GM19372 (cell line): ENCODE data around the gene KDF1.

Source experiments
- ATAC-seq: cut with Tn5 transposase; IDR thresholded peaks from one replicate; pipeline ENCODE4 v1.9.1; 2021; ENCODE audit warnings: mild to moderate bottlenecking, low read depth, moderate library complexity; ENCODE audit not compliant: unreplicated experiment

Gene KDF1

GRCh38 chr1:26959722-26960624, at the start of gene KDF1:
Gene KDF1 (minus strand): TSS chr1:26960468. CDS start chr1:26952380, 8,088 bp downstream.
- ATAC-seq = no peak

DNA sequence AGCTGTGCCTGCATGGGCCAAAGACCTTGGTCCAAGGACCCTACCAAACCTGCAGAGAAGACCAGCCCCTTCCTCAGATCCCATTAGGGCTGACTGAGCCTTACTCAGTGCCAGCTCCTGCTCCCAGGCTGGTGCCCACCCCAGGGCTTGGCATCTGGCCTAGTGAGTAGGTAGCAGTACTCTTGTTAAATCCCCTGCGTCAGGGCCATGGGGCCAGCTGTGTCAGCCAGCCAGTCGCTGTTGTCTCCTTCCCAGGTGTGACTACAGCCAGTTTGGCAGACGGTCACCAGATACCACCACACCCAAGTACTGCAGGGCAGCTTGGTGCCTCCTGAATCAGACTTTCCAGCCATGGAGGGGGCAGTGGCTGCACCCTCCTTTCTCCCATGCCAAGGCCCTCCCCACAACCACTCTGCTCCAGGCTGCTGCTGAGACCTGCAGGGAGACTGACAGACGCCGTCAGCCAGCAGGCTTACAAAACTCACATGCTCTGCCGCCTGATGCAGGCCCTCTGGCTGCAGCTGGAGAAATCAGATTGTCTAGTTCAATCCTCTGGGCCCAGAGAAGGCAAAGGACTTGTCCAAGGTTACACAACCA, 49.4 kb upstream of the KDF1 start:
- no peak for ATAC-seq

DNA sequence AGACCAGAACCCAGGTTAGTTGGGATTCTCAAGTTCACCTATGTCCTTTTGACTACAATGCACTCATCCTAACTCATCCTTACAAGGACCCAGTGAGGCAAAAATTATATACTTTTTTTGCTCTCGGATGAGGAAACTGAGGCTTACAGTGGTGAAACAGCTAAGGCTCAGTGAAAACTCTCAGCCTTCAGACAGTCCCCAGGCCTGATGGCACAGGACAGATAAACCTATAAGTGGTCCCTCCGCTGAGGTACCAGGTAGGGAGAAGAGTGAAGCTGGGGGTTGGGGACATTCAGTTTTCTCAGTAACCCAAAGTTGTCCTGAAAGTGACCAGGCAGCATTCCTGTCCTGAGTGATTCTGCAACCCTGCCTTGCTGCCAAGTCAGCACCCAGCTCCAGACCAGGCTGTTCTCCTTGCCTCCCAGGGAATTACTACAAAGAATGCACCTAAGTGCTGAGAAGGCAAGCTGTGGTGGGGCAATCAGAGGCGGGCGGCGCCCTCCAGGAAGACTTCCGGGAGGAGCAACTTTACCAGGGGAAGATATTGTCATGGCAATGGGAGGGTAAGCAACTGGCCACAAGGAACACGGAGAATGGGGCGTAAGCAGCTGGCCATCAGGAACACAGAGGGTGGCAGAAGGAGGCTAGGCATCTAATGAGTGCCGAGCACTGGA, 47.8 kb upstream of the KDF1 start:
- ATAC-seq = no peak

DNA sequence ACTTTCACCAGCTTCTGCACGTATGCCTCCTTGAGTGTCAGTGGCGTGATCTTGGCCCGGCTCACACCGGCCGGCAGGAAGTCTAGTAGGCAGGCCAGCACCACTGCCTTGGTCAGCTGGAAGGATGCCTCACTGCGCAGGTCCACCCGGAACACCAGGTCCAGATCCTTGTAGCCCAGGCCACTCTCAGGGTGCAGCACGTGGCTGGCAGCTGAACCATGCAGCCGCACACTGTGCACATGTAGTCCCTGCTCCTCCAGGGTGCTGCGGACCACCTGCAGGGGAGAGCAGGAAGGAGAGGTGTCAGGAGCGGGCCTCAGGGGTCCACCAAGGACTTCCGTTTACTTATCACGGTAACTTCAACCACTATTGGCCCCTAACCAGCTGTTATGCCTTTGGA, 46.4 kb upstream of the KDF1 start:
- ATAC-seq = no peak

GRCh38 chr1:27005648-27006496, 45.6 kb upstream of the KDF1 start:
- ATAC-seq = no peak

DNA sequence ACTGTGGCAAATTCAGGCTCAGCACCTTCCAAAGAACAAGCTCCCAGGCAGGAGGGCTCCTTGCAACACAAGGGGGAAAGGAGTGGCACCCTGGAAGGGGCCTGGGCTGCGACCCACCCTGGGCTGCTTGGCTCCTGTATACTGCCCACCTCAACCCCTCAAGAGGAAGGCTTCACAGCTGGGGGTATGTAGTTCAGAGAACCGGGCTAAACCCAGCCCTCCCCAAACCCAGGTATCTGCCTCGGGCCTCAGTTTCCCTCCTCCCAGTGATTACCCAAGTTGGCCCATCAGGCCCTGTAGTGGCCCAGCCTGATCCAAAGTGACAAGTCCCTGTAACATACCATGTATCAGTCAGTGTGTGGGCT, 44.9 kb upstream of the KDF1 start:
- no peak for ATAC-seq

- no peak for ATAC-seq
Observed at GRCh38 chr1:27004471-27005165, 44.4 kb upstream of the KDF1 start.

GRCh38 chr1:27003745-27004470, 43.6 kb upstream of the KDF1 start:
- no peak for ATAC-seq

GRCh38 chr1:27001570-27002360, 41.5 kb upstream of the KDF1 start:
- ATAC-seq = no peak

DNA sequence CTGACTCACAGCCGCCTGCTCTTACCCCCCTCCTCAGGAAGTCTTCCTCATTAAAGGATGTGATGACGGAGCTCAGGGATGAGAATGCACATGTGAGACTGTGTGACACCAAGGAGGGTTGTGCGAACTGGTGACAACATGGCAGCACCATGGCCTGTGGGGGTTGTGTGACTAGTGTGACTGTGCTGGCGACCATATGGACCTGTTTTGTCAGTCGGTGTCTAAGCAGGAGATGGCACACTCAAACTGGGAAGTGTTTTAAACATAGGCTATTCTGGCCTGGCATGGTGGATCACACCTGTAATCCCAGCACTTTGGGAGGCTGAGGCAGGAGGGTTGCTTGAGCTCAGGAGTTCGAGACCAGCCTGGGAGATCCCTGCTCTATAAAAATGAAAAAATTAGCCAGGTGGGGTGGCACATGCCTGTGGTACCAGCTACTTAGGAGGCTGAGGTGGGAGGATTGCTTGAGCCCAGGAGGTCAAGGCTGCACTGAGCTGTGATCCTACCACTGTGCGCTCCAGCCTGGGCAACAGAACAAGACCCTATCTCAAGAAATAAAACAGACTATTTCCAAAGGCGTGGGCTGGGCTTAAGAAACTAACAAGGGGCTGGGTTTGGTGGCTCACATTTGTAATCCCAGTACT, 40.7 kb upstream of the KDF1 start:
- ATAC-seq = no peak

DNA sequence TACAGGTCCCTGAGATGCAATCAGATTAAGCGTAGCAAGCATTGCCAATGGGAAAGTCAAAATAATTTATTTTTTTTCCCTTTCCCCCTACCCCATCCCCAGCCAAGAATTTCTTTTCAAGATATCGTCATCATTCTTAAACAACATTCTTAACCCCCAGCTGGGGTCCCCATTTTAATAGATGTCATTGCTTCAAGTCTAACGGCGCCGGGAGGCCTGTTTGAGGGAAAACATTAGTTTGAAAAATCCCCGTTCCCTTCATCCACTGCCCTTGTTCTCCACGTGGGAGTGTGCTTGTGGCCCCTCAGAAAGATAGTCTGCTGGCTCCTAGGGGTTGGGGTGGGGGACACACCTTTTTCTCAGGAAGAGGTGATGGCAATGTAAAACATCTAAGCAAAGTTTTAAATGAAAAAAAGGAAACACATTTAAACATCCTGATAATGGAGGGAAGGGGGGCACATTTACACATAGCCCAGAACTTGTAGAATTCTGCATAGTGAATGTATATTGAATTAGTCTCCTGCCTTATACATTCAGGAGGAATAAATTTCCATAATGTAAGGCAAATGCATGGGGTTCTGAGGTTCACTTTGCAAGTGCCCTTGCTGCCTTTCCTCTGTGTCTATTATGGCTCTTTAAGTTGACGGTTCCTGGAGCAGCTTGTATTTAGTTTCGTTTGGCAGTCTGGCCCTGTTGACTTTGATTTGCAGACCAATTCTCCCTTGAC, 40.0 kb upstream of the KDF1 start:
- ATAC-seq = no peak

DNA sequence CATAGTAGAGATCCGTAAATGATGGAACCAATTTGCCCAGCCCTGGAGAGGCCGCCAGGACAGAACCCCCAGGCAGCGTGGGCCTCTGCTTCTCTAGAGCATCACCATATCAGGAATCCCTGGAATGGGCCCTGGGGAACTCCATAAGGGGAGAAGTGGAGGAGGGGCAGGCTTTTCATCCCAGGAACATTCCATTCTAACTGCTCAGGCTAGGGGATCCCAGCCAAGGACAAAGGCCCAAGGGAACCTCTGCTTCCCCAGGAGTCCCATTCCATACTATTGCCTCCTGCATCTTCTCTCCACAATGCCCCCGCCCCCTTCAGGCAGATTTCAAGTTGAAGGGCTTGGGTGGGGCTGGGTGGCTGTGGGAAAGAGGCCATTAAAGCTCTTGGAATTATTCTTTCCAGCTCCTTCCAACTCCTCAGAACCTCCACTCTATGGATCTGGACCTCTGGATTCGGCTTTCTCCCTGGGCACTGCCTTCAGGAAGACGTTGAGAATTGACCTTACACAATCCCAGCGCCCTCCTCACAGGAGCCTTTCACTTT, 39.2 kb upstream of the KDF1 start:
- ATAC-seq = no peak

GRCh38 chr1:26998429-26999300, 38.4 kb upstream of the KDF1 start:
- no peak for ATAC-seq

DNA sequence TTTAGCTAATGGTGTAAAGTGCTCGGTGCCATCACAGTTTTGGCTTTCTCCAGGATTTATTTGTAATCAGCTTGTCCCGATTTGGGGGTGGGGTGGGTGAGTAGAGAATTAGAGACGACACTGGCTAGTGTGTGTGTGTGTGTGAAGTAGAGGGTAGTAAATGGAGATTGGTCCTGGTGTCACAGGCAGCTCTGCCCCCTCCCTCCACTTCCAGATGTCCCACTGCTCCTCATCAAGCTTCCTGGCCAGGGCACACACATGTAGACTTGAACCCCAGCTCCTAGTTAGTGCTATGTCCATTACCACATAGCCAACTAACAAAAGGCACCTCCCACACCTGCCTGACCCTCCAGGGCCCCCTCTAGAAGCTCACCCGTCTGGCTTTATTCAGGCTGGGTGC, 36.4 kb upstream of the KDF1 start:
- no peak for ATAC-seq

DNA sequence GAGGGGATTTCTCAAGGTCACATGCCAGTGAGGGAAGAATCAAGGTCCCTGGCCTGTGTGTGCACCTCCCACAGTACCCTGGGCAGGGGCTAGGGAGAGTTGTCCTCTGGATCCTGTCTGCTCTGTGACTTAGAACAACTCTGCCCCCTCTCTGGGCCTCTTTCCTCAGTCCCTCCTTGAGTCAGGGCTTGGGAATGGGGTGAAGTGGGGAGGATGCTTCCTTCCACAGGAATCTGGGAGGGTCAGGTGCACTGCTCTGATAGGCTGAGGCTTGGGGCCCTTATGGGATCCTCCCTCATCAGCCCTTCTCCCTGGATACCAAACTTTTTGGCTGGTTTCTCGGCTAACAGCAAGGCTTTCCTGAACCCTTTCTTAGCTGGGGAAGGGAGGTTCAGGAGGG, 35.8 kb upstream of the KDF1 start:
- ATAC-seq = no peak

DNA sequence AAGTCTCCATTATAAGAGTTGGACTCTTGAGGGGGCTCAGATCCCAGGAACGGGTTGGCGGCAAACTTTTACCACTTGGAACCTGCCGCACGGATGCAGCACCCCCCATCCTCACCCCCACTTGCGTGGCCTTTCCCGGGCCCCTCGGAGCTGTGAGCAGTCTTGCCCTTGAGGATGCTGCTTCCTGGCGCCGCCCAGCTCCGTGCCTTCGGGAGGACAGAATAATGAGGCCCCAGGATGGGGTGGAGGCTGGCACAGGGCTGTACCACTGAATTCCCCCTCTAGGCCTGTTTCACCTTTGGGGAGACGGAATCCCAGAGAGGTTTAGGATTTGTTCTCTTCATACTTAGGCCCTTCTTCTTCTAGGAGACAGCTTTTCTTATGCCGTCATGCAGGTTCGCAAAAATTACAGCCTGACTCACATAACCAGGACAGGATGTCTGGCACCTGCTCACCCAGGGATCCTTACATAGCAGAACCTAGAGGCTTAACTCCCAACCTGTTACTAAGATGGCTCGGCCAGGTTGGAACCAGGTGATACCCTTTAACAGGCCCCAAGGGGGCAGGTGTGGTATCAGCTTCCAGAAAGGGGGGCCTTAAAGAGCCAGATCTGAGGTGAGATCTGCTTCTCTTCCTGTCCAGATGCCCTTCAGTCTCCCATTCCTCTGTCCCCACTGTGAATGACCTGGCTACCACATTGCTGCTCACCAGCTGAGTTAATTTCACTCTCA, 34.7 kb upstream of the KDF1 start:
- no peak for ATAC-seq
